GM18520 (cell line): Measurements from ENCODE around the gene PTPRE.
"Not testable (repeated sequence)": the region's sequence is repeated elsewhere in the genome, so short reads cannot be mapped to it uniquely, and the experiment has no call there.

Source experiments
- ATAC-seq: cut with Tn5 transposase; IDR thresholded peaks from one replicate; pipeline ENCODE4 v1.9.1; 2021; ENCODE audit not compliant: unreplicated experiment

The PTPRE gene

DNA sequence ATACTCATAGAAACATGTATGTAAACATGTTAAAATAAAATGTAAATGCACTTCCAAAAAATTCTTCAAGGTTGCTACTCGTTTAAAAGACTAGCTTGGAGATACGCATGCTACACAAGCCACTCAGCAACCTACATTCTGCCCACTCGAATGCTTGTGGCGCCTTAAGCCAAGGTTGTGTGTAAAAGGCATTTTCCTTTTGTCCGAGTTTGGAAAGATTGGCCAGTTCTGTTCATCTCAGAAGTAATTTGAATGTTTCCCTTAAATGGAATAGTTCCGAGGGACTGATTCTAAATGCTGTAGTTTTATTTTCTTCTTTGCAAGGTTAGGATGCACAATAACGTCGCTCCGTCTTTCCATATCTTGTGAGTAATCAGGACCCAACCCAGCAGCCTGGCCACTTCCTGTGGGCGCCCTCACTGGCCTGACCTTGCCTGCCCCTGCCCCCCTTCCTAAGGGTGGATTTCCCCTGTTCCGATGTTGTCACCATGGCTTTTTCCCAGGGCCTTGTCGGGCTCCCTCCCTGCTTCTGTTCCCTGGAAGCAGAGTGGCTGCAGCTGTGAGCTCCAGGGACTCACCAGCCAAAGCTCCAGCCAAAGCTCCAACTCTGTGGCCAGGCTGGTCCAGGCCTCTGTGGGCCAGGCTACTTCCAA is 70.6 kb downstream of the PTPRE start:
- ATAC-seq, result no peak

- ATAC-seq, result no peak
Measured at GRCh38 chr10:127978481-127978880, 71.6 kb downstream of the PTPRE start.

GRCh38 chr10:127979045-127979444 is 72.1 kb downstream of the PTPRE start:
- ATAC-seq, result no peak

DNA sequence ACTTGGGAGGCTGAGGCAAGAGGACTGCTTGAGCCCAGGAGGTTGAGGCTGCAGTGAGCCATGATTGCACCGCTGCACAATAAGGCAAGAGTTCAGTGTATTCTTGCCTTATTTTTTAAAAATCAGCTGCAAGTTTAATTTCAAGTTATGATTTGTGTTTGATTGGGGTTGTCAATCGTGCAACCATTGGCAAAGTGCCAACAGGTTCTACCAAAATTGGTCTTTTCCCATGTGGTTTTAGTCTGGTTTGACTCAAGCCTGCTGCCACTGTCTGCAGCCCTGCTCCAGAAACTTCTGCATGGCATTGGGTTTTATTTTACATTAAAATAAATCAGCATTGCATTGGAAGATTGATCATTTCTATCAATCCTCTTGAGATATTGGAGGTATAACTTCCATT is 72.7 kb downstream of the PTPRE start:
- no peak for ATAC-seq

- ATAC-seq, result no peak
Measured at GRCh38 chr10:127980898-127981297, 74.0 kb downstream of the PTPRE start.

DNA sequence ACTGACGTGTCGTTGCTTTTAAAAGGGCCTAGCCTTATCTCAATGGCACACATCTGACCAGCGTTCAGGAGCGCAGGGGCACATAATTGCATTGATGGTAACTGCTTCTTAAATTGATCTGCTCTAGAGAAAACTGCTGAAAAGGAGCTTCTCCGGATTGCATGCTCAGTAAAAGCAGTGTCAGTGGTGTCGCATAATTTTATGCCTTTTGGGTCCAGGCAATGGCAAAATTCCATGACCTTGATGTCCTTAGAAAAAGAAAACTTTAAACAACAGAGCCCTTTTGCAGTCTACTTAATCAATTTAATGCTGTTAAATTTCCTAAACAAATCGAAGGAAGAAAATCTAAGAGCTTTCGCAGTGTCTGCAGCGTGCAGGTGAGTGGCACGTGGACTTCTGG is 75.7 kb downstream of the PTPRE start:
- ATAC-seq, result no peak

DNA sequence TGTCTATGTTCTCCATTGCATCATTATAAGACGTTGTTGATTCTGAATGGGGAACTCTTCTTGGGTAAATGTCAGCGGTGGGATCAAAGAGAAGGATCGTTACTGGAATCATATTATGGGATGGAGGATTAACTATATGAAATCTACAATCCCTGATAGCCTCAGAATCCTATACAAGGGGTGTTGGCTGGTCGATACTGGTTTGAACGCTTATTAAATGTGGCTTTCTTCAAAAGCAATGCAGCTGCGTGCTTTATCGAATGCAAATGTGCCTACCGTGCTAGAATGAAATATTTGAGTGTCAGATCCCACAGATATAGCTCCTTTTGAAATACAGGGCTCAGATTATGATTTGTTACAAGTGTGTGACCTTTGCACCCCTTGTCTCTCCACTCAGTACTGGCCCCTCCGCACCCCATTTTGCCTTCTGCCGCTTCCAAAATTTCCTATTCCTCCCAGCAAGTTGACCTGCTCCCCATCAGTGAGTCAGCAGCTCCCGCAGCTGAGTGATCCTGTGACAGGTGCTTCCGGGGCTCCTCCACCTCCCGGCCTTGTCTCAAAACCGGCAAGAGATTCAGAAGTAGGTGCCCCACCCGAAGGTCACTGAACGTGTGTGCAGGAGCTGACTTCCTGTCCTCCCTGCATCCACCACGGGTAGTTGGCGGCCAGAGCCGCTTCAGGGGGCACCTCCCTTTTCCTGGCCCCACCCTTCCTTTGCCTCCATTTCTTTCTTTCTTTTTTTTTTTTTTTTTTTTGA is 76.6 kb downstream of the PTPRE start:
- no peak for ATAC-seq

- ATAC-seq, result no peak
Measured at GRCh38 chr10:127984945-127985344, 78.0 kb downstream of the PTPRE start.

DNA sequence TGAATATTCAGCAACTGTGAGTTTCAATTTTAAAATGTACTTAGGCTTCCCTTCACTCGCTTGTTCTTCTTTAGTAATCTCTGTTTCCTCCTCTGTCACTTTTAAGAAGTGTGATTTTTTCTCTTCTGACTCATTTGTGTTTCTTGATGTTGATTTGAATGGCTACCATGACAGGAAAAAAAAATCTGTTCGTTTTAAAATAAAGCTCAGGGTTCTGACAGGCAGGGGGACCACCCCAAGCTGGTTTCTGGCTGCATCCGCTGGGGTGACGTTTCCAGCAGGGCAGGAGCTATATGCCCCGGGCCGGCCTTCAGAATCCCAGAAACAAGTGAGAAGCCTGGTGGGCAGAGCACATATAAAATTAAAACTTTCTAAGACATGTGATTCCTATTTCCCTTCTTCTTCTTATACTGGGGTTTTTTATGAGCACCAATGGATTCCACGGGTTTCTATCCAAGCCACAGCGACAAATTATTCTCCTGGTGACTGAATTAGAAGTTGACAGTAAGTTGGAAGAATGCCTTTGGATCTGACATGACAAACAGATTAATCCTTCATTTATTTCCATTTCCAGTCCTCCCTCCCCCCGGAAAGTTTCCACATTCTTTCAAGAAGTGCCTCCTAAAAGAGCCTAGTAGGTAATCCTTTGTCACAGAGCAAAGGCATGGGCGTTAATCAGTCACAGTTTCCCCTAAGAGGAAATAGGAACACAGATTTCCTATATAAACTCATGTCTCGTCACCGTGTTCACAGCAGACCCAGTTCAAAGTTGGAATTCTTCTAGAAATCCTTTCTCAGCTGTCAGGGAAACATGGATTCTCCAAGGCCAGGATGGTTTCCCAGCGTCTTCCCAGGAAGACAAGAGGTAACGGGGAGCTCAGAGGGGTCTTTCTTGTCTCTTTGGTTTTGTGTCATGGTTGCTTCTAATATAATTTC is 79.9 kb downstream of the PTPRE start:
- ATAC-seq, result no peak

GRCh38 chr10:127987467-127988380 is 80.8 kb downstream of the PTPRE start:
- ATAC-seq, result no peak

- no peak for ATAC-seq
Measured at GRCh38 chr10:127989481-127990012, 82.6 kb downstream of the PTPRE start.

GRCh38 chr10:127990132-127990788 is 83.4 kb downstream of the PTPRE start:
- ATAC-seq, result not testable (repeated sequence)

GRCh38 chr10:127990846-127991542 is 84.1 kb downstream of the PTPRE start:
- ATAC-seq, result no peak

DNA sequence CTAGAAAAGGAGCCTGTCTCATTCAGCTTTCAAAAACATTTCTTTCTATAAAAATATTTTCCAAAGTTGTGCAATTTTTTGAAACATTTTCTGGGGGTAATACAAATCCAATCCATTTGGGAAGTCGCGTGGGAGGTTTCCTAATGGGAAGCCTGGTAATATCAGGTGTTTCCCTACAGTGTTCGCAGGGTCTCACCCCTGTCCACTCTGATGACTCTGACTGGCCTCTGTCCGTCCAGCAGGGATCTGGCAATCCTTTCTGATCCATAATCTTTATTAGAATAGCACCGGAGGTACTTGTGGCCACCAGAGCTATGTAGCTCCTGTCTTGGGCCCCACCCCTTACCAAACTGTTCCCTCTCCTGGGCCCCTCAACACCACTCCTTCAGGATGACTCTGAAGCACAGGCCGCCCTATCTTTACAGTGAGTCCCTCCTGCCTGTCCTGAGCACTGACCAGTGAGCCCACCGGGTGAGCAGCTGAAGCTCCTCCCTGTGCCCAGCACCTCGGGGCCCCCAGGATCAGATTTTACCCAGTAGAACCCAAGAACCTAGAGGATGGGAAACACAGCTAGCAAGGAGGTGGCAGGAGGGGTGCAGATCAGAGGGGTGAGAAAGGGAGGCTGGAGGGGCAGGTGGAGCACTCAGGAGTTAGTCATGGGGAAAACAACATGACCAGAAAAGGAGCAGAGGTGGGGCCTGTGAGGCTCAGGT is 84.8 kb downstream of the PTPRE start:
- ATAC-seq, result no peak

GRCh38 chr10:127992376-127992775 is 85.5 kb downstream of the PTPRE start:
- no peak for ATAC-seq

DNA sequence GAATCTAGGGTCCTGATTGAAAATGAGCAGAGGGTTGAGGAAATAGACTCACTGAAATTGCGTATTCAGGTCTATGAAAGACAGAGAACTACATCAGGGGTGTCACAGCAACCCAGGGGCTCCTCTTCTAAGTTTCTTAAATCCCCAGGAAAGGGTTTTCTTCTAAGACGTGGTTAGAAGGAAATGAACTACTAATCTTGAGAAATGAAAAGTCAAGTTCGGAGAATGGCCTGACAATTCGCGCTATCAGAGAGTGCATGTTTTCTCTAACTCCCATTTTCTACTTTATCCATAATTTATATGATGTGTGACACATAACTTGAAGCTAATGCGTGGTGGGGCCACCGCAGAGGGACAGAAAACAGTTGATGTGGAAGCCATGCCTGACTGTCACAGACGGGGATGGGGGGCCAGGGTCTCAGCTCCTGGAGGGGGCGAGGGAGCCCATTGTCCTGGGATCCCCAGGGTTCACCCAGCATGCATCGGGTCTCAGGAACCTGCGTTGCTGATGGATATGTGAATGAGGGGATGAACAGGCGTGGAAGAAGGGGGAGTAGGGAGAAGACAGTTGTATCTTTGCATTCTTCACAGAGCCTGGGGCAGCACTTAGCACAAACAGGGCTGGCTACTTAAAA is 86.3 kb downstream of the PTPRE start:
- ATAC-seq, result no peak

DNA sequence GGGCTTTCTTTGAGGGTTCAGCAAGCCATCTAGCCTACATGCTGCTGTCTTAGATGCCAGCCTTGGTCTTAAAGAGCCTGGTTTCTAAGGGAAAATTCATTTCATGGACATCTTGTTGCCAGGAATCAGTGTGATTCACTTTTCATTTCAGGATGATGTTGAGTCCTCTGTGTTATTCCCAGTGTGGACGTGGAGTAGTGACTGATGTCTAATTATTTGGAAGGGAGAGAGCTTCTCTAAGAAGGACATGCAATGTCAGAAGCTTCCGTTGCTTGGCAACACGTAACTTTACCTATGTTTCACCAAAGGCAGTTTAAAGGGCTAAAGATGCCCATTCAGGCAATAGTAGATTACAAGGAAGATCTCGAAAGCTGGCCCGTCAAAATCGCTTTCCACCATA is 89.0 kb downstream of the PTPRE start:
- ATAC-seq, result no peak

- ATAC-seq, result no peak
Measured at GRCh38 chr10:127996586-127996985, 89.7 kb downstream of the PTPRE start.
